Measurements from ENCODE around the gene RGL3.
"Not testable (repeated sequence)": the region's sequence is repeated elsewhere in the genome, so short reads cannot be mapped to it uniquely, and the experiment has no call there.

Gene RGL3

GRCh38 chr19:11418549-11419506 is at the start of gene RGL3:
TSS of gene RGL3 (minus strand) at chr19:11419314. CDS start at chr19:11419278, 36 bp downstream.
- peak; percentile 21 for DNase-seq

- not testable (repeated sequence) for DNase-seq
Measured at GRCh38 chr19:11468266-11468845, 49.2 kb upstream of the RGL3 start.

GRCh38 chr19:11465600-11465999 is 46.5 kb upstream of the RGL3 start:
- no peak for DNase-seq

- no peak for DNase-seq
Measured at GRCh38 chr19:11464333-11465265, 45.5 kb upstream of the RGL3 start.

GRCh38 chr19:11463391-11463790 is 44.3 kb upstream of the RGL3 start:
- no peak for DNase-seq

GRCh38 chr19:11461453-11461852 is 42.3 kb upstream of the RGL3 start:
- DNase-seq: no peak

- DNase-seq: no peak
Measured at GRCh38 chr19:11460207-11460606, 41.1 kb upstream of the RGL3 start.

- not testable (repeated sequence) for DNase-seq
Measured at GRCh38 chr19:11458912-11459311, 39.8 kb upstream of the RGL3 start.

- no peak for DNase-seq
Measured at GRCh38 chr19:11458236-11458900, 39.3 kb upstream of the RGL3 start.

- no peak for DNase-seq
Measured at GRCh38 chr19:11457831-11458230, 38.7 kb upstream of the RGL3 start.

GRCh38 chr19:11457115-11457514 is 38.0 kb upstream of the RGL3 start:
- no peak for DNase-seq

- no peak for DNase-seq
Measured at GRCh38 chr19:11456659-11457058, 37.5 kb upstream of the RGL3 start.

GRCh38 chr19:11455233-11455554 is 36.1 kb upstream of the RGL3 start:
- DNase-seq: not testable (repeated sequence)

GRCh38 chr19:11453468-11454341 is 34.6 kb upstream of the RGL3 start:
- DNase-seq: no peak

GRCh38 chr19:11452620-11453310 is 33.7 kb upstream of the RGL3 start:
- no peak for DNase-seq

GRCh38 chr19:11451871-11452619 is 32.9 kb upstream of the RGL3 start:
- no peak for DNase-seq

- DNase-seq: no peak
Measured at GRCh38 chr19:11451327-11451870, 32.3 kb upstream of the RGL3 start.

- DNase-seq: no peak
Measured at GRCh38 chr19:11450570-11451326, 31.6 kb upstream of the RGL3 start.

- no peak for DNase-seq
Measured at GRCh38 chr19:11448923-11449554, 29.9 kb upstream of the RGL3 start.
